Spinal cord (tissue), 10 donors: ENCODE results near the gene ATPAF1. TPM values are rescaled to one million over a fixed set of nuclear protein-coding genes. Genes with fewer than 3 reads are reported as not detected.

Experiments used
- DNase-seq, 6 donors: peaks; one replicate each; pipeline versions ENCODE4 v3.0.0 to v3.0.0-alpha.2; 2013 to 2015; ENCODE audit warnings: low spot score in 6 of 6, low read depth in 4 of 6
- H3K27ac ChIP-seq: one replicate; pipeline ENCODE4 v1.5.1; 2013; ENCODE audit warnings: low read depth, low read length, control low read depth
- H3K27me3 ChIP-seq: one replicate; pipeline ENCODE4 v1.6.1; 2013; ENCODE audit warnings: low read length; ENCODE audit not compliant: control insufficient read depth, insufficient read depth
- H3K36me3 ChIP-seq: one replicate; pipeline ENCODE4 v1.6.1; 2013; ENCODE audit warnings: low read length; ENCODE audit not compliant: control insufficient read depth, insufficient read depth
- H3K4me1 ChIP-seq: one replicate; pipeline ENCODE4 v1.6.1; 2013; ENCODE audit warnings: low read length; ENCODE audit not compliant: control insufficient read depth, insufficient read depth
- H3K4me3 ChIP-seq: one replicate; pipeline ENCODE4 v1.5.1; 2013; ENCODE audit warnings: low read depth, low read length, control low read depth
- H3K9me3 ChIP-seq: one replicate; pipeline ENCODE4 v1.6.1; 2013; ENCODE audit warnings: low read length; ENCODE audit not compliant: control insufficient read depth, insufficient read depth
- WGBS: methylation state at CpG from one replicate; pipeline ENCODE4 v1.1.5; 2013; ENCODE audit warnings: missing lambda C conversion rate; ENCODE audit not compliant: insufficient coverage; 5-methylcytosine and 5-hydroxymethylcytosine counted together
- polyA plus RNA-seq, 2 donors: library from polyadenylated mRNA; unstranded; fragments of 120-200 nt; gene quantifications; one replicate each; pipeline ENCODE4 v1.2.1, GENCODE V29; 2013; ENCODE audit not compliant: insufficient read length in 2 of 2
- total RNA-seq, 2 donors: library from RNA; depleted of rRNA in 1 of 2; stranded (reverse); fragments of 120-200 nt in 1 of 2; fragments of >200 nt in 1 of 2; gene quantifications; one replicate each; pipeline versions ENCODE4 v1.2.3 to v1.2.4, GENCODE V29; 2013 to 2014
- donor health status: healthy.

ATPAF1 gene
- total and polyA plus RNA-seq, 4 donors: 59.7 to 92.4 (median 80.4) TPM

DNA sequence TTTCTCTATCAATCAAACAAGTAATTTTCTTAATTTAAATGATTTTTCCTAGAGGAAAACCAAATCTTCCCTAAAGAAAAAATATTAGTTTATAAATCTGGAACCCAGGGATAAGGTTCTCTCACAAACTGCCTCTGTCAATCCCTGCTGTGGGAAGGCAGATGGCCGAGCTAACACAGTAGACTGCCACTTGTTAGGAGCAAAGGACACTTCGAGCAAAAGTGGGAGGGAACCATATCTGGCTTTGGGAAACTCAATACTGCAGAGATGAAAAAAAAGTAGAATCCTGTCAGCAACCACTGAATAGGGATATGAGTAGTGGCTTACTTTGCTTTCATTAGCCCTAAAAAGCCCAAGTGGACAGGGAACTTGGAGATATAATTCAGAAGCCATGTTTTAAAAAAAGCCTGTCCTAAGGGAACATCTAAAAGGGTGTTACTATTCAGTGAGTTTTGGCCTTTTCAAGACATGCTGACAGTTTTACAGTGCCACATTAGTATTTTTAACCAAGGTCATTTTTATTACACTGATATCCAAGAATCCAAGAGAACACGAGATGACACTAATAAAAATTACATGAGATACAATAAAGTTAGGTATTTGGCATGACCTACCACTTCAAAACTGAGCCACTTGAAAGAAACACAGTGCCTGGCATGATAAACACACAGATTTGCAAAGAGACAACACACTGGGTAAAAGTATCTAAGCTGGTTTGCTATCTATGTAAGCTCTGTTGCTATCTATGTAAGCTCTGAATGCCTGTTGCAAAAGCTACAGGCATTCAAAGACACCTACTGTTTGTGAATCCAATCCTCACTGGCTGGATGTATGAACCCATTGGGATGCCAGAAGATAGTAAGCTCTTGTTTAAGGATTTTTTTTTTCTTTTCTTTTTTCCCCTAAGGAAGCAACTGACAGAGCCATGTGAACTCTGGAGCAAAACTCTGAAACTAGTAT, 24.9 kb upstream of the ATPAF1 start:
- Histone ChIP-seq H3K27ac (peak overlapping the region; percentile 37), H3K4me3 (no peak overlapping the region), H3K4me1 (peaks cover 4% of the 10 kb centered on the region), H3K36me3 (peaks cover 11% of the 10 kb centered on the region), H3K27me3 (no peaks in the 10 kb centered on the region), H3K9me3 (no peaks in the 10 kb centered on the region)
- 52% methylated on average over 2 of the region's 3 CpGs for WGBS
- DNase-seq: peak in 1 of 6 donors; percentile 35

DNA sequence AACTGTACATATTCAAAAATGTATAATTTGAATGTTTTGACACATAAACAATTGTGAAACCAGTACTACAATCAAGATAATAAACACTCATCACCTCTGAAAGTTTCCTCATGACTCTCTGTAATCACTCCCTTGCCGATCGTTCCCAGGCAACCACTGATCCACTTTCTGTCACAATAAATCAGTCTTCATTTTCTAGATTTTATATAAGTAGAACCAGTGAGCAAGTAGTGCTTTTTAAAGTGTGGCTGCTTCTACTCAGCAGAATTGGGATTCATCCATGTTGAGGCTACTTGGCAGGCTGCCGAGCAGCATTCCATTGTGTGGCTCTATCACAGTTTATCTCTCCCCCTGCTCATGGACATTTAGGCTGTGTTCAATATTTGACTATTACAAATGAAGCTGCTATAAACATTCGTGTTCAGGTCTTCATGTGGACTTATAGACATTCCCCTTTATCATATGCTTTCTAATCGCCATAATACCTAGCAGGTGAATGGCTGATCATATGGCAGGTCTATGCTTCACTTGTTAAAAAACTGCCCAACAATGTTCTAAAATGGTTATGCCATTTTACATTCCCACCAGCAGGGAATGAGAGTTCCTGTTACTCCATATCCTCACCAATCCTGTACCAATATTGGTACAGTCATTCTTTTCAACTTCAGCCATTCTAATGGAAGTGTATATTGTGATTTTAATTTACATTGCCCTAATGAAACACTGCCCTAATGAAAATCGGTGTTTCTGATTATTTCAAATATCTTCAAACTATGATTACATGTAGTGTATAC, 24.0 kb upstream of the ATPAF1 start:
- WGBS: 52% methylated on average over 2 of the region's 6 CpGs
- peak in 2 of 6 donors; percentile 48 to 63 for DNase-seq
- peaks cover 4% of the 10 kb centered on the region for H3K4me1 ChIP-seq
- H3K4me3 ChIP-seq: no peak overlapping the region
- no peak overlapping the region for H3K27ac ChIP-seq
- peaks cover 11% of the 10 kb centered on the region for H3K36me3 ChIP-seq
- no peaks in the 10 kb centered on the region for H3K27me3 ChIP-seq
- H3K9me3 ChIP-seq: no peaks in the 10 kb centered on the region

GRCh38 chr1:46690931-46691421, 22.8 kb upstream of the ATPAF1 start:
- peaks cover 11% of the 10 kb centered on the region for H3K36me3 ChIP-seq
- WGBS: 17% methylated on average over 1 of the region's 2 CpGs
- H3K9me3 ChIP-seq: no peaks in the 10 kb centered on the region
- no peaks in the 10 kb centered on the region for H3K27me3 ChIP-seq
- peak in 2 of 6 donors; percentile 15 to 41 for DNase-seq
- no peak overlapping the region for H3K4me3 ChIP-seq
- H3K27ac ChIP-seq: no peak overlapping the region
- peaks cover 4% of the 10 kb centered on the region for H3K4me1 ChIP-seq

GRCh38 chr1:46689897-46690296, 21.7 kb upstream of the ATPAF1 start:
- Histone ChIP-seq H3K27me3 (no peaks in the 10 kb centered on the region), H3K27ac (no peak overlapping the region), H3K4me1 (peaks cover 4% of the 10 kb centered on the region), H3K9me3 (no peaks in the 10 kb centered on the region), H3K36me3 (peaks cover 6% of the 10 kb centered on the region), H3K4me3 (no peak overlapping the region)
- WGBS: 80% methylated on average over 1 of the region's 1 CpG
- no peak for DNase-seq

DNA sequence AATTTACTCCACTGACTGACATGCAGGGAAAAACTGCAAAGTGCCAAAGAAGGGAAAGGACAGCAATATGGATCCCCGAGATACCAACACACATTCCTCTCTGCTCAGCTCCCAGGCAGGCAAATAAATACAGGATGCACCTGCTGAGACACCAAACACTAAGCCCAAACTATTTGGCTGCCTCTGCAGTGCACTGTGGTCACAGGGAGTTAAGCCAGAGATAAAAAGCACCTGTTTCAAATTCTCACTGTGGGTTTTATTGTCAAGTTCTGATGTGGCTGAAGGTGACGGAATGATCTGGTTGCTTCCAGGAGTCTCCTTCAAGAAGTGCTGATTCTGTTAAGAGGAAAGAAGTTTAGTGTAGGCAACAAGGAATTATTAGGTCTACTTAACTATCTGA, 21.2 kb upstream of the ATPAF1 start:
- Histone ChIP-seq H3K27me3 (no peaks in the 10 kb centered on the region), H3K9me3 (no peaks in the 10 kb centered on the region), H3K36me3 (peaks cover 7% of the 10 kb centered on the region), H3K4me1 (peaks cover 4% of the 10 kb centered on the region), H3K27ac (no peak overlapping the region), H3K4me3 (no peak overlapping the region)
- 66% methylated on average over 2 of the region's 2 CpGs for WGBS
- DNase-seq: no peak

- Histone ChIP-seq H3K4me1 (peaks cover 4% of the 10 kb centered on the region), H3K4me3 (no peak overlapping the region), H3K27ac (no peak overlapping the region), H3K36me3 (peaks cover 9% of the 10 kb centered on the region), H3K27me3 (no peaks in the 10 kb centered on the region), H3K9me3 (no peaks in the 10 kb centered on the region)
- peak in 1 of 6 donors; percentile 37 for DNase-seq
- WGBS: 58% methylated on average over 3 of the region's 9 CpGs
Observed at GRCh38 chr1:46687921-46688509, 19.9 kb upstream of the ATPAF1 start.

GRCh38 chr1:46687093-46687659, 19.0 kb upstream of the ATPAF1 start:
- no peaks in the 10 kb centered on the region for H3K27me3 ChIP-seq
- H3K4me1 ChIP-seq: peaks cover 4% of the 10 kb centered on the region
- peak in 5 of 6 donors; percentile 51 to 85 (median 62) for DNase-seq
- H3K27ac ChIP-seq: no peak overlapping the region
- no CpG with 5 or more reads among the region's 2 CpGs for WGBS
- no peaks in the 10 kb centered on the region for H3K9me3 ChIP-seq
- H3K4me3 ChIP-seq: no peak overlapping the region
- H3K36me3 ChIP-seq: peaks cover 14% of the 10 kb centered on the region

DNA sequence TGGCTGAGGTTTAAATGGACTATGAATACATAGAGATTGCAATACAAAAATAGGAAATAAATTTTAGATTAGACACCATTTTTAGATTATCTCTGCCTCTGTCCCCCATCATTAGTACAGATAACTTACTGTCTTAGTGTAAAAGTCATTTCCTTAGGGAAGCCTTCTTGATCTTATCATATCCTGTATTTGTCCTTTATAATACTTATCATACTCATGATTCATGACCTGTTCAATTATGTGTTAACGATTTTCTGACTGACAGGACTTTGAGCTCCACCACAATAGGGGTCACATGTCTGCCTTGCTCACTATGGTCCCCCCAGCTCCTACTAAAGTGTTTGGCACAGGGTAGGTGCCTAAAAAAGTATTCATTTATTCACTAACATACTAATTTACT, 18.1 kb upstream of the ATPAF1 start:
- WGBS: no CpG with 5 or more reads among the region's 1 CpG
- no peaks in the 10 kb centered on the region for H3K27me3 ChIP-seq
- no peak overlapping the region for H3K27ac ChIP-seq
- peaks cover 18% of the 10 kb centered on the region for H3K36me3 ChIP-seq
- DNase-seq: no peak
- no peak overlapping the region for H3K4me3 ChIP-seq
- no peaks in the 10 kb centered on the region for H3K9me3 ChIP-seq
- H3K4me1 ChIP-seq: peaks cover 3% of the 10 kb centered on the region

DNA sequence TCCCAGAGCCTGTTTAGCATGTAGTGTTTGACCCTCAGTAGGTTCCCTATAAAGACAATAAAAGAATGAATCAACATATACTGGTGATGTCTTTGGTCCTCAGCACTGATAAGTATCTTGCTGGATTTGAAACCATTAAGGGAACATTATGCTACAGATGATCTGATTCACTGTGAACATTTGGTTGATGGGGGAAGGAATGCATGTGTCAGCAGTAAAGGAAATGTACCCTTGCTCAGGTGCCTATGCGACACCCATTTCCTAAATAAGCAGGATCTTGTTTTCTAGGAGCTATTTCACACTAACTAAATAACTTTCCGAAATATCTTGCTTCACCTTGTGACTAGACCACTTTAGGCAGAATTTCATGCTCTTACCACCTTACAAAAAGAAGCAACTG, 16.5 kb upstream of the ATPAF1 start:
- Histone ChIP-seq H3K9me3 (no peaks in the 10 kb centered on the region), H3K36me3 (peaks cover 21% of the 10 kb centered on the region), H3K27ac (no peak overlapping the region), H3K27me3 (no peaks in the 10 kb centered on the region), H3K4me1 (peaks cover 2% of the 10 kb centered on the region), H3K4me3 (no peak overlapping the region)
- WGBS: 100% methylated on average over 2 of the region's 2 CpGs
- DNase-seq: no peak
